ENCODE data around the gene SLIT3. TPM values are rescaled to one million over a fixed set of nuclear protein-coding genes. Genes with fewer than 3 reads are reported as not detected.

The SLIT3 gene
- total RNA-seq, 2 donors from 2014 or later = 6.6 to 6.7 TPM

DNA sequence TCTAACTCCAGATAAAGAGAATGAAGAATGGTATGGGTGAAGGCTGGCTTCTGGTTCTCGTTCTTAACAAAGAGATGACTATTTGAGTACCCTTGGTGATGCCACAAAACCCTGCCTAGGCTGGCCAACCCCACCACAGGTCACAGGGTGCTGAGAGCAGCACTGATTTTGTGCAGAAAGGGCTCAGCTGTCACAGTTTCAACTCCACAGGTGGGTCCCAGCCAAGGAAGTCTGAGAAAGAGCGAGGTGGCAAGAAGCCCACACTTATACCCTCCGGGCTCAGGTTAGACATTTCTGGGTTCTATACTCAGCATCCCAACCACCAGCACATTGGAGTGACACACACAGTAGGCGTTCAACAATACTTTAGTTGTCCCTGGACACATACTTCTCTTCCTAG is 118.1 kb downstream of the SLIT3 start:
- no peak overlapping the region for H3K27ac ChIP-seq
- ATAC-seq = no peak
- no peak overlapping the region for H3K4me3 ChIP-seq
- no peaks in the 10 kb centered on the region for H3K9me3 ChIP-seq
- no peak for DNase-seq
- intact Hi-C loops (cut with DNase I) = no loop called here
- H3K27me3 ChIP-seq = no peaks in the 10 kb centered on the region
- H3K4me1 ChIP-seq = no peaks in the 10 kb centered on the region
- TF ChIP-seq POLR2A (IDR thresholded peaks at IDR 0.05) = no peak
- TF ChIP-seq, protein P1, sequence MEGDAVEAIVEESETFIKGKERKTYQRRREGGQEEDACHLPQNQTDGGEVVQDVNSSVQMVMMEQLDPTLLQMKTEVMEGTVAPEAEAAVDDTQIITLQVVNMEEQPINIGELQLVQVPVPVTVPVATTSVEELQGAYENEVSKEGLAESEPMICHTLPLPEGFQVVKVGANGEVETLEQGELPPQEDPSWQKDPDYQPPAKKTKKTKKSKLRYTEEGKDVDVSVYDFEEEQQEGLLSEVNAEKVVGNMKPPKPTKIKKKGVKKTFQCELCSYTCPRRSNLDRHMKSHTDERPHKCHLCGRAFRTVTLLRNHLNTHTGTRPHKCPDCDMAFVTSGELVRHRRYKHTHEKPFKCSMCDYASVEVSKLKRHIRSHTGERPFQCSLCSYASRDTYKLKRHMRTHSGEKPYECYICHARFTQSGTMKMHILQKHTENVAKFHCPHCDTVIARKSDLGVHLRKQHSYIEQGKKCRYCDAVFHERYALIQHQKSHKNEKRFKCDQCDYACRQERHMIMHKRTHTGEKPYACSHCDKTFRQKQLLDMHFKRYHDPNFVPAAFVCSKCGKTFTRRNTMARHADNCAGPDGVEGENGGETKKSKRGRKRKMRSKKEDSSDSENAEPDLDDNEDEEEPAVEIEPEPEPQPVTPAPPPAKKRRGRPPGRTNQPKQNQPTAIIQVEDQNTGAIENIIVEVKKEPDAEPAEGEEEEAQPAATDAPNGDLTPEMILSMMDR (IDR thresholded peaks at IDR 0.05) = no peak
- no peaks in the 10 kb centered on the region for H3K36me3 ChIP-seq (replicated peaks in 1 of 2; ENCODE audit: insufficient read depth in 1 of 2, low read depth in 2 of 2)
- WGBS, 2 donors = 59 to 66% methylated on average over 4 of the region's 4 CpGs

DNA sequence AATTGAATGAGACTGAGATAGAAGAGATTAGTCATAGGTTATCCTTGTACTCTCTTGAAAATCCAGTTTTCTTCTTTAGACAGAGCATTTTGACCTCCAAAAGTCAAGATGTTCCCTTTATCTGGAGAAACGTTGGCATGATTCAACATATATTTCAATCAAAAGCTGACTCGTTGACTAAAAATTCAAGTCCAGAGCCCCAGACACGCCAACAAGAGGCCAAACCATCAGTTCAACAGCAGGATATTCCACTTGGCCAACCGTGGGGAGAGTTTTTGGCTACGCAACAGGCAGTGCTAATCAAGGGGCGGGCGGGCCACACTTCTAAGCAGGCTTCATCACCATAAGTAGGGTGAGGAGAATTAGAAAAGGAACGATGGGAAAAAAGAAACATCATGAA is 119.1 kb downstream of the SLIT3 start:
- H3K27ac ChIP-seq = no peak overlapping the region
- no peaks in the 10 kb centered on the region for H3K4me1 ChIP-seq
- ATAC-seq (no peak), DNase-seq (no peak)
- H3K9me3 ChIP-seq = no peaks in the 10 kb centered on the region
- no peaks in the 10 kb centered on the region for H3K36me3 ChIP-seq (replicated peaks in 1 of 2; ENCODE audit: insufficient read depth in 1 of 2, low read depth in 2 of 2)
- intact Hi-C loops (cut with DNase I) = no loop called here
- H3K27me3 ChIP-seq = no peaks in the 10 kb centered on the region
- H3K4me3 ChIP-seq = no peak overlapping the region
- no peak for TF ChIP-seq POLR2A (IDR thresholded peaks at IDR 0.05)
- TF ChIP-seq, protein P1 (IDR thresholded peaks at IDR 0.05) = no peak
- 55 to 71% methylated on average over 8 of the region's 8 CpGs for WGBS, 2 donors

DNA sequence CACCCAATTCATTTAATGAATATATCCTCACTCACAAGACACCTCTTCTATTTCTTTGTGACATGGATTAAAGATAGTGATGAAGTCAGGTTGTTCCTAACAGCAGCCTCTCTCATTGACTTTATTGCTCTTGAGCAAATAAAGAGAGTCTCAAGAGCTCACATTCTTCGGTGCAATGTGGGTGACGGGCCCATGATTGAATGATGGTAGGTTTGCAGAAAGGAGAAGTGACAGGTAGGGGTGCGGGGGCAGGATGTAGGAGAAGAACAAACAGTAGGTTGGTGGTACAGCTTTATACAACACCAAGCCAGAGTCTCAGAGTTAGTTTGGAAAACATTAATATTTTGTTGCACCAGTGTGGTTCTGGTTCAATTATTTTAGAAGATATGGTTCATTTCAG is 122.2 kb downstream of the SLIT3 start:
- no peak overlapping the region for H3K27ac ChIP-seq
- DNase-seq = no peak
- 49 to 60% methylated on average over 3 of the region's 3 CpGs for WGBS, 2 donors

DNA sequence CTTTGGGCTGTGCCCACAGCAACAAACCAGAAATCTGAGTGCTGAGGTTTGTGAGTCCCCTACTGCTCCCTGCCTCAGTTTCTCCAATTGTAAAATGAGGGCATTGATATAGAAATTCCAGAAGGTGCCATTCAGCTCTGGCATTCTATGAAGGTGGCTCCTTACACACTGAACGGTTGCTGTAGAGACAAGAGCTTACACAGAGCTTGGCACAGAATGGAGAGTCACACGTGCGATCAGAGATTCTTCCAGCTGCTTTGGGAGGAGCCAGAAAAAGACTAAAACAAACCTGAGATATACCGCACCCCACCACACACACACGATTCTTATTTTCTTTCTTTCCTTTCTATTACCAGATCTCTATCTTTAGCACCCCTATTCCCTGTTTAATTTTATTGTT is 122.7 kb downstream of the SLIT3 start:
- WGBS, 2 donors = 64 to 76% methylated on average over 5 of the region's 5 CpGs
- H3K27ac ChIP-seq = no peak overlapping the region
- intact Hi-C loops (cut with DNase I) = no loop called here
- TF ChIP-seq, protein P1 (IDR thresholded peaks at IDR 0.05) = no peak
- no peak for TF ChIP-seq POLR2A (IDR thresholded peaks at IDR 0.05)
- H3K4me1 ChIP-seq = no peaks in the 10 kb centered on the region
- H3K27me3 ChIP-seq = no peaks in the 10 kb centered on the region
- H3K9me3 ChIP-seq = no peaks in the 10 kb centered on the region
- no peak for ATAC-seq
- DNase-seq = no peak
- H3K36me3 ChIP-seq (replicated peaks in 1 of 2; ENCODE audit: insufficient read depth in 1 of 2, low read depth in 2 of 2) = no peaks in the 10 kb centered on the region
- H3K4me3 ChIP-seq = no peak overlapping the region

More for the DNA sequence above, 122.2 kb downstream of the SLIT3 start:
- H3K27me3 ChIP-seq = no peaks in the 10 kb centered on the region
- H3K36me3 ChIP-seq (replicated peaks in 1 of 2; ENCODE audit: insufficient read depth in 1 of 2, low read depth in 2 of 2) = no peaks in the 10 kb centered on the region
- ATAC-seq = no peak
- H3K9me3 ChIP-seq = no peaks in the 10 kb centered on the region
- H3K4me1 ChIP-seq = no peaks in the 10 kb centered on the region
- intact Hi-C loops (cut with DNase I) = no loop called here
- H3K4me3 ChIP-seq = no peak overlapping the region
- TF ChIP-seq, protein P1 (IDR thresholded peaks at IDR 0.05) = no peak
- no peak for TF ChIP-seq POLR2A (IDR thresholded peaks at IDR 0.05)
